Glutamatergic neuron (in vitro differentiated cells): Measurements from ENCODE around the gene LRFN2. TPM values are rescaled to one million over a fixed set of nuclear protein-coding genes. Genes with fewer than 3 reads are reported as not detected.

Experiments used
- DNase-seq: peaks from one replicate; pipeline ENCODE4 v3.0.0; 2022
- H3K27ac Mint-ChIP-seq: one replicate; pipeline ENCODE4 v1.8.0; 2020; ENCODE audit warnings: mild to moderate bottlenecking, mixed read lengths, inconsistent platforms; ENCODE audit not compliant: unreplicated experiment
- H3K27me3 Mint-ChIP-seq: one replicate; pipeline ENCODE4 v1.8.0; 2020; ENCODE audit warnings: mild to moderate bottlenecking, moderate library complexity, mixed read lengths, inconsistent platforms; ENCODE audit not compliant: unreplicated experiment
- H3K36me3 Mint-ChIP-seq: one replicate; pipeline ENCODE4 v1.8.0; 2020; ENCODE audit warnings: mild to moderate bottlenecking, mixed read lengths, inconsistent platforms; ENCODE audit not compliant: unreplicated experiment
- H3K4me1 Mint-ChIP-seq: one replicate; pipeline ENCODE4 v1.8.0; 2020; ENCODE audit warnings: mild to moderate bottlenecking, low read depth, mixed read lengths, inconsistent platforms; ENCODE audit not compliant: unreplicated experiment
- H3K4me3 Mint-ChIP-seq: one replicate; pipeline ENCODE4 v1.8.0; 2020; ENCODE audit warnings: mild to moderate bottlenecking, mixed read lengths, inconsistent platforms; ENCODE audit not compliant: unreplicated experiment
- H3K9me3 Mint-ChIP-seq: one replicate; pipeline ENCODE4 v1.8.0; 2020; ENCODE audit warnings: mild to moderate bottlenecking, moderate library complexity, mixed read lengths, inconsistent platforms; ENCODE audit not compliant: unreplicated experiment
- total RNA-seq: library from RNA; stranded (reverse); fragmentation: NEBNext Ultra II Directional; extraction: Animal tissue kit (Norgen Biotek cat#: 25700); gene quantifications from one replicate; pipeline ENCODE4 v1.2.1, GENCODE V29; 2021; ENCODE audit not compliant: unreplicated experiment
- TF ChIP-seq, protein P1 (sequence below): fragments of 200-600 bp; sonication (generic); IDR thresholded peaks from one replicate; pipeline ENCODE4 v1.5.0; 2021; ENCODE audit not compliant: partially characterized antibody, unreplicated experiment

The LRFN2 gene
- total RNA-seq, 1 donor from 2014 or later = 0.56 TPM

DNA sequence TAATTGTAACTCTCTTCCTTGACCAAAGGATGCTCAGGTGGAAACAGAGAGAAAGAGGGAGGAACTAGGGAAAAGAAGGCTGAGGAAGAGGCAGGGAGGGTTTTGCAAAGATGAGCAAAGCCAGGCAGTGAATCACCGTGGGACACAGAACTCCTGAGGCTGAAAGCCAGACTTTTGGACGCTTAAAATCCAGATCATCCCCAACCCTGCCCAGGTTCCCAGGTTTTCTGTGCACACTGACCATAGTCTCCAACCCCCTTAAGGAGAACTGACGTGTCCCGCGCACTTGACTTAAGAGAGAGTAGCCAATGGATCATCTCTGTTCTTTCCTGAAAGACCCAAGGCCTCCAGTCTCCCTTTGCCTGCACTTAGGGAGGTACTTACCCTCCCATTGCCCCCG is 75.3 kb downstream of the LRFN2 start:
- Mint-ChIP-seq H3K27me3 (no peaks in the 10 kb centered on the region), H3K36me3 (no peaks in the 10 kb centered on the region), H3K4me1 (peaks cover 2% of the 10 kb centered on the region), H3K4me3 (no peak overlapping the region), H3K27ac (no peak overlapping the region), H3K9me3 (no peaks in the 10 kb centered on the region)
- no peak for DNase-seq
- TF ChIP-seq, protein P1, sequence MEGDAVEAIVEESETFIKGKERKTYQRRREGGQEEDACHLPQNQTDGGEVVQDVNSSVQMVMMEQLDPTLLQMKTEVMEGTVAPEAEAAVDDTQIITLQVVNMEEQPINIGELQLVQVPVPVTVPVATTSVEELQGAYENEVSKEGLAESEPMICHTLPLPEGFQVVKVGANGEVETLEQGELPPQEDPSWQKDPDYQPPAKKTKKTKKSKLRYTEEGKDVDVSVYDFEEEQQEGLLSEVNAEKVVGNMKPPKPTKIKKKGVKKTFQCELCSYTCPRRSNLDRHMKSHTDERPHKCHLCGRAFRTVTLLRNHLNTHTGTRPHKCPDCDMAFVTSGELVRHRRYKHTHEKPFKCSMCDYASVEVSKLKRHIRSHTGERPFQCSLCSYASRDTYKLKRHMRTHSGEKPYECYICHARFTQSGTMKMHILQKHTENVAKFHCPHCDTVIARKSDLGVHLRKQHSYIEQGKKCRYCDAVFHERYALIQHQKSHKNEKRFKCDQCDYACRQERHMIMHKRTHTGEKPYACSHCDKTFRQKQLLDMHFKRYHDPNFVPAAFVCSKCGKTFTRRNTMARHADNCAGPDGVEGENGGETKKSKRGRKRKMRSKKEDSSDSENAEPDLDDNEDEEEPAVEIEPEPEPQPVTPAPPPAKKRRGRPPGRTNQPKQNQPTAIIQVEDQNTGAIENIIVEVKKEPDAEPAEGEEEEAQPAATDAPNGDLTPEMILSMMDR = no peak

DNA sequence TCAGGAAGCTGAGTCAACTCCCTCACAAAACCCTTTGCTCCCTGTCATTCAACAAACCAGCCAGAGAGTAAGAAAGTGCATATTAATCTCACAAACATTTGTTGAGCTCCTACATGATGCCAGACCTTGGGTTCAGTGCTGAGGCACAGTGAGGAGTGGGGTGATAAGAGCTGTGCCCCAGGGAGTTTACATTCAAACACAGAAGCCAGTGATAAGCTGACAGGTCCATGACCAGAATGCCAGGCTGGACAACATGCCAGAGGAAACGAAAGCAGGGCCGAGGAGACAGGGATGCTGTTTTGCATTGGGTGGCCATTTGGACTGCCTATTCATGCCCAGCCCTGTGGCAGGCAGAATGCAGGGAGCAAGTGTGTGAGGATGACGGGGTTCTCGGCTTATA is 76.7 kb downstream of the LRFN2 start:
- Mint-ChIP-seq H3K4me1 (peaks cover 2% of the 10 kb centered on the region), H3K4me3 (no peak overlapping the region)
- no peak for DNase-seq

DNA sequence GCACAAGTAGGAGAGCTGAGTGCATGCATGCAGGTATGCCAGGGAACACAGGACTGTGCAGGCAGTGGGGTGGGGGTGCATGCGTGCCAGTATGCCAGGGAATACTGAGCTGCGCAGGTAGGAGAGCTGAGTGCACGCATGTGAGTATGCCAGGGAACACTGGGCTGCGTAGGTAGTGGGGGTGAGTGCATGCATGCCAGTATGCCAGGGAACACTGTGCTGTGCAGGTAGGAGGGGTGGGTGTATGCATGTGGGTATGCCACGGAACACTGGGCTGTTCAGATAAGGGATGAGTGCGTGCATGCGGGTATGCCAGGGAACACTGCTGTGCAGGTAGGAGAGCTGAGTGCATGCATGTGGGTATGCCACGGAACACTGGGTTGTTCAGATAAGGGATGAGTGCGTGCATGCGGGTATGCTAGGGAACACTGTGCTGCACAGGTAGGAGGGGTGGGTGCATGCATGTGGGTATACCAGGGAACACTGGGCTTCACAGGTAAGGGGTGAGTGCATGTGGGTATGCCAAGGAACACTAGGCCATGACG is 77.4 kb downstream of the LRFN2 start:
- Mint-ChIP-seq H3K27me3 (no peaks in the 10 kb centered on the region), H3K4me1 (peaks cover 2% of the 10 kb centered on the region), H3K9me3 (no peaks in the 10 kb centered on the region), H3K27ac (no peak overlapping the region), H3K36me3 (no peaks in the 10 kb centered on the region), H3K4me3 (no peak overlapping the region)
- no peak for DNase-seq
- TF ChIP-seq, protein P1 = no peak

More for the DNA sequence above, 76.7 kb downstream of the LRFN2 start:
- H3K36me3 Mint-ChIP-seq = no peaks in the 10 kb centered on the region
- H3K27ac Mint-ChIP-seq = no peak overlapping the region
- TF ChIP-seq, protein P1 = no peak
- H3K27me3 Mint-ChIP-seq = no peaks in the 10 kb centered on the region
- H3K9me3 Mint-ChIP-seq = no peaks in the 10 kb centered on the region

- no peak for DNase-seq
- Mint-ChIP-seq H3K4me3 (no peak overlapping the region), H3K4me1 (peaks cover 2% of the 10 kb centered on the region), H3K36me3 (no peaks in the 10 kb centered on the region), H3K27me3 (no peaks in the 10 kb centered on the region), H3K27ac (no peak overlapping the region), H3K9me3 (peaks cover 1% of the 10 kb centered on the region)
- TF ChIP-seq, protein P1 = no peak
These were observed 78.1 kb downstream of the LRFN2 start for GRCh38 chr6:40509086-40509485.

- H3K27me3 Mint-ChIP-seq = peaks cover 3% of the 10 kb centered on the region
- TF ChIP-seq, protein P1 = no peak
- H3K36me3 Mint-ChIP-seq = peaks cover 10% of the 10 kb centered on the region
- H3K4me3 Mint-ChIP-seq = no peak overlapping the region
- no peak overlapping the region for H3K27ac Mint-ChIP-seq
- peaks cover 3% of the 10 kb centered on the region for H3K9me3 Mint-ChIP-seq
- DNase-seq = no peak
- no peaks in the 10 kb centered on the region for H3K4me1 Mint-ChIP-seq
These were observed 80.2 kb downstream of the LRFN2 start for GRCh38 chr6:40506954-40507353.
